IMR-90 (cell line): ENCODE measurements around the gene NTRK2. TPM values are rescaled to one million over a fixed set of nuclear protein-coding genes. Genes with fewer than 3 reads are reported as not detected.

Experiments
- ATAC-seq: fragments of 200-7000 bp; cut with Tn5 transposase; 2 replicates; pipeline ENCODE4 v1.9.1; 2020; ENCODE audit warnings: low read depth, mild to moderate bottlenecking, moderate library complexity
- BruUV-seq: library from RNA; stranded (reverse); fragments of 400-500 nt; replicated peaks from 2 replicates; lab custom pipeline; 2021; lab: Mats Ljungman, UMichigan
- CTCF ChIA-PET: fragments of 300-600 bp; formaldehyde crosslinking; extraction: SDS; loops from one replicate; lab custom pipeline; 2021; ENCODE audit warnings: antibody characterized with exemption; lab: Yijun Ruan, JAX
- POLR2A ChIA-PET: fragments of 300-600 bp; sonication (Branson Sonifier 250); formaldehyde crosslinking; loops from one replicate; lab custom pipeline; 2022; ENCODE audit warnings: antibody characterized with exemption; ENCODE audit not compliant: unreplicated experiment; lab: Charles Lee
- DNase-seq: peaks from one replicate; pipeline ENCODE4 v3.0.0; 2013
- H2AFZ ChIP-seq: replicated peaks from 2 replicates; pipeline ENCODE3; 2013; ENCODE audit warnings: low read length, mild to moderate bottlenecking; ENCODE audit not compliant: poor library complexity
- H2AK5ac ChIP-seq: 2 replicates; pipeline ENCODE4 v1.6.1; 2013; ENCODE audit warnings: low read depth, low read length, inconsistent platforms
- H2AK9ac ChIP-seq: replicated peaks from 2 replicates; pipeline ENCODE3; 2013; ENCODE audit warnings: mild to moderate bottlenecking, low read depth, low read length, moderate library complexity; ENCODE audit not compliant: poor library complexity
- H2BK120ac ChIP-seq: 2 replicates; pipeline ENCODE4 v1.6.1; 2013; ENCODE audit warnings: low read depth, low read length, inconsistent platforms
- H2BK15ac ChIP-seq: 3 replicates; pipeline ENCODE4 v1.6.1; 2013; ENCODE audit warnings: low read depth, low read length, inconsistent platforms
- H2BK20ac ChIP-seq: 2 replicates; pipeline ENCODE4 v1.6.1; 2013; ENCODE audit warnings: low read depth, mild to moderate bottlenecking, inconsistent platforms, low read length, moderate library complexity
- H2BK5ac ChIP-seq: 2 replicates; pipeline ENCODE4 v1.6.1; 2013; ENCODE audit warnings: mild to moderate bottlenecking, low read depth, low read length, inconsistent platforms; ENCODE audit not compliant: poor library complexity, severe bottlenecking
- H3K14ac ChIP-seq: replicated peaks from 2 replicates; pipeline ENCODE4 v1.6.1; 2013; ENCODE audit warnings: low read depth, low read length, inconsistent platforms
- H3K18ac ChIP-seq: 2 replicates; pipeline ENCODE4 v1.6.1; 2013; ENCODE audit warnings: low read depth, low read length, control low read depth
- H3K23ac ChIP-seq: 2 replicates; pipeline ENCODE4 v1.6.1; 2013; ENCODE audit warnings: low read depth, low read length, inconsistent platforms
- H3K27ac ChIP-seq: 2 replicates; pipeline ENCODE4 v1.5.1; 2013; ENCODE audit warnings: mild to moderate bottlenecking, control low read depth, low read length; ENCODE audit not compliant: insufficient read depth
- H3K27me3 ChIP-seq: 2 replicates; pipeline ENCODE4 v1.6.1; 2013; ENCODE audit warnings: low read length; ENCODE audit not compliant: control insufficient read depth, insufficient read depth
- H3K36me3 ChIP-seq: 2 replicates; pipeline ENCODE4 v1.6.1; 2013; ENCODE audit warnings: low read length, mixed read lengths; ENCODE audit not compliant: control insufficient read depth, insufficient read depth
- H3K4ac ChIP-seq: 2 replicates; pipeline ENCODE4 v1.6.1; 2013; ENCODE audit warnings: low read depth, low read length, inconsistent platforms
- H3K4me1 ChIP-seq: 2 replicates; pipeline ENCODE4 v1.6.1; 2013; ENCODE audit warnings: low read length, mixed read lengths; ENCODE audit not compliant: control insufficient read depth, insufficient read depth
- H3K4me2 ChIP-seq: 2 replicates; pipeline ENCODE4 v1.6.1; 2013; ENCODE audit warnings: low read depth, mild to moderate bottlenecking, control low read depth, low read length, moderate library complexity
- H3K4me3 ChIP-seq: 2 replicates; pipeline ENCODE4 v1.5.1; 2013; ENCODE audit warnings: low read depth, mild to moderate bottlenecking, control low read depth, low read length, moderate library complexity; ENCODE audit not compliant: insufficient read depth
- H3K56ac ChIP-seq: 2 replicates; pipeline ENCODE4 v1.6.1; 2013; ENCODE audit warnings: low read length, inconsistent platforms; ENCODE audit not compliant: insufficient read depth; ENCODE audit errors: extremely low read depth
- H3K79me1 ChIP-seq, 2 experiments: 2 replicates each; pipeline ENCODE4 v1.6.1; 2013; ENCODE audit warnings: low read length in 2 of 2, inconsistent platforms in 1 of 2, low read depth in 1 of 2
- H3K9ac ChIP-seq: 2 replicates; pipeline ENCODE4 v1.6.1; 2013; ENCODE audit warnings: low read depth, low read length, control low read depth
- H3K9me1 ChIP-seq: 2 replicates; pipeline ENCODE4 v1.6.1; 2013; ENCODE audit warnings: low read length, inconsistent platforms; ENCODE audit not compliant: insufficient read depth
- H3K9me3 ChIP-seq: 2 replicates; pipeline ENCODE4 v1.6.1; 2013; ENCODE audit warnings: low read length; ENCODE audit not compliant: control insufficient read depth, insufficient read depth
- H4K20me1 ChIP-seq: 2 replicates; pipeline ENCODE4 v1.6.1; 2013; ENCODE audit warnings: low read length, inconsistent platforms; ENCODE audit not compliant: insufficient read depth
- H4K5ac ChIP-seq: 2 replicates; pipeline ENCODE4 v1.6.1; 2013; ENCODE audit warnings: mild to moderate bottlenecking, low read depth, low read length, control low read depth
- H4K8ac ChIP-seq, 2 experiments: 2 replicates each; pipeline ENCODE4 v1.6.1; 2013; ENCODE audit warnings: low read depth in 2 of 2, low read length in 2 of 2, control low read depth in 1 of 2, inconsistent platforms in 1 of 2
- H4K91ac ChIP-seq: 2 replicates; pipeline ENCODE4 v1.6.1; 2013; ENCODE audit warnings: low read depth, low read length, inconsistent platforms; ENCODE audit not compliant: insufficient read depth
- BHLHE40 ChIP-seq: fragments of 150-350 bp; IDR thresholded peaks from 2 replicates; pipeline ENCODE4 v1.6.1; 2016; ENCODE audit warnings: mild to moderate bottlenecking, low read depth, low read length
- CEBPB ChIP-seq: IDR thresholded peaks from 2 replicates; pipeline ENCODE4 v1.6.1; 2012; ENCODE audit warnings: low read depth, low read length, improper control_type of control experiment
- FOS ChIP-seq: fragments of 150-350 bp; IDR thresholded peaks from 2 replicates; pipeline ENCODE4 v1.6.1; 2016; ENCODE audit warnings: low read depth, low read length
- MAZ ChIP-seq: IDR thresholded peaks from 2 replicates; pipeline ENCODE4 v1.6.1; 2012; ENCODE audit warnings: low read depth, mild to moderate bottlenecking, low read length, improper control_type of control experiment, moderate library complexity, borderline replicate concordance
- MXI1 ChIP-seq: IDR thresholded peaks from 2 replicates; pipeline ENCODE4 v1.6.1; 2012; ENCODE audit warnings: low read depth, mild to moderate bottlenecking, low read length, moderate library complexity, borderline replicate concordance
- NFE2L2 ChIP-seq: fragments of 150-350 bp; IDR thresholded peaks from 2 replicates; pipeline ENCODE4 v1.6.1; 2016; ENCODE audit warnings: low read depth, mild to moderate bottlenecking, low read length
- POLR2A ChIP-seq: IDR thresholded peaks from 2 replicates; pipeline ENCODE4 v1.6.1; 2012; ENCODE audit warnings: mild to moderate bottlenecking, low read depth, low read length
- RCOR1 ChIP-seq: IDR thresholded peaks from 2 replicates; pipeline ENCODE4 v1.6.1; 2012; ENCODE audit warnings: mild to moderate bottlenecking, low read length, improper control_type of control experiment; ENCODE audit not compliant: insufficient replicate concordance
- RFX5 ChIP-seq: IDR thresholded peaks from 2 replicates; pipeline ENCODE4 v1.8.0; 2012; ENCODE audit warnings: low read depth, mild to moderate bottlenecking, low read length, moderate library complexity
- WGBS, 2 experiments: methylation state at CpG; one replicate each; pipeline versions ENCODE4 v1.1.5 to v1.1.7; 2013; ENCODE audit warnings: missing lambda C conversion rate in 2 of 2; ENCODE audit not compliant: insufficient read length in 1 of 2; ENCODE audit errors: extremely low coverage in 2 of 2; 5-methylcytosine and 5-hydroxymethylcytosine counted together
- dilution Hi-C: fragments of 300-500 bp; cut with HindIII; formaldehyde crosslinking; loops from one replicate; pipeline ENCODE4 v1.14.3; 2018; ENCODE audit warnings: low sequenced_read_pairs; ENCODE audit not compliant: unreplicated experiment
- in situ Hi-C: fragments of 300-500 bp; cut with MboI; formaldehyde crosslinking; loops from 3 replicates; pipeline ENCODE4 v1.14.3; 2019; ENCODE audit warnings: low sequenced_read_pairs, inconsistent platforms, mixed read lengths
- intact Hi-C: fragments of 100-400 bp; cut with micrococcal nuclease; formaldehyde crosslinking; loops from 2 replicates; pipeline ENCODE4 v1.10.0; 2022
- polyA plus RNA-seq, 3 experiments: library from polyadenylated mRNA; depleted of rRNA; stranded (reverse); fragments of >200 nt; gene quantifications; 2 replicates each; pipeline ENCODE4 v1.2.3, GENCODE V29; 2012; ENCODE audit warnings: low replicate concordance in 1 of 3
- total RNA-seq: library from RNA; depleted of rRNA; stranded (reverse); fragments of >200 nt; gene quantifications from 2 replicates; pipeline ENCODE4 v1.2.3, GENCODE V29; 2012
- TF ChIP-seq, protein P1 (sequence below): conservative IDR thresholded peaks from 2 replicates; pipeline ENCODE4 v1.5.1; 2012; ENCODE audit warnings: mild to moderate bottlenecking, low read depth, low read length, improper control_type of control experiment
- TF ChIP-seq, protein P2 (sequence below): fragments of 150-350 bp; IDR thresholded peaks from 2 replicates; pipeline ENCODE4 v1.6.1; 2016; ENCODE audit warnings: low read depth, mild to moderate bottlenecking, low read length, moderate library complexity, borderline replicate concordance
- TF ChIP-seq, protein P3 (sequence below): fragments of 150-350 bp; IDR thresholded peaks from 2 replicates; pipeline ENCODE4 v1.6.1; 2017; ENCODE audit warnings: mild to moderate bottlenecking, antibody characterized with exemption, low read length, low read depth

NTRK2 gene
- total and polyA plus RNA-seq, 2 of the 4 experiments (the other 2 are of a cell fraction): under 0.01 to 0.02 TPM

DNA sequence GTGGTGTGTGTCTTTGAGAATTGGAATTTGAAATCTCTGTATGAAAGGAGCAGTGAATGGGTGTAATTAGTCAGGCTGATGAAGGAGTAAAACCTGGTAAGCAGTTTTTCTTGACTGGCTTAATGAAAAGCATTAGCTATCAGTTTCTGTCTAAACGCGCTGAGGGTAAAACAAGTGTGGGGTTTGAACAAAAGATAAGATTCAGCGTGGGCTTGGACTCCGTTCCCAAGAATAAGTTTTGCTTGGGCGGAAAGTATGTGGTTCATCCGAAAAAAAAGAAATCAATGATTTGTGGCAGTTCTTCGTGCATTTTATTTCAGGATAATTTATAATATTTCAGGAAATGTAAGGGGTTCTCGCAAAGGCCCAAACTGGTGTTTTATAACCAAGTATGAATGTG, 217.3 kb downstream of the NTRK2 start:
- in situ Hi-C loops (no loop called here), dilution Hi-C loops (no loop called here), intact Hi-C loops (no loop called here)
- Histone ChIP-seq H2AK9ac (no peak overlapping the region), H3K14ac (no peak overlapping the region), H3K79me1 (no peaks in the 10 kb centered on the region), H3K23ac (no peak overlapping the region), H3K27ac (no peak overlapping the region), H2BK5ac (no peak overlapping the region), H2BK20ac (no peak overlapping the region), H2BK15ac (no peak overlapping the region), H3K4me2 (no peak overlapping the region), H3K56ac (no peak overlapping the region), H3K4me3 (no peak overlapping the region), H2AK5ac (no peak overlapping the region), H4K20me1 (no peaks in the 10 kb centered on the region), H3K18ac (no peak overlapping the region), H3K9me3 (peaks cover 4% of the 10 kb centered on the region; the same call in 1 of the 2 replicates), H4K91ac (no peak overlapping the region), H4K8ac (no peak overlapping the region), H3K4ac (no peak overlapping the region), H3K4me1 (no peaks in the 10 kb centered on the region), H2BK120ac (no peak overlapping the region), H3K36me3 (no peaks in the 10 kb centered on the region), H3K9me1 (no peaks in the 10 kb centered on the region), H2AFZ (no peak overlapping the region), H3K27me3 (no peaks in the 10 kb centered on the region), H4K5ac (no peak overlapping the region), H3K9ac (no peak overlapping the region)
- no TSS peak for BruUV-seq
- TF ChIP-seq, protein P1, sequence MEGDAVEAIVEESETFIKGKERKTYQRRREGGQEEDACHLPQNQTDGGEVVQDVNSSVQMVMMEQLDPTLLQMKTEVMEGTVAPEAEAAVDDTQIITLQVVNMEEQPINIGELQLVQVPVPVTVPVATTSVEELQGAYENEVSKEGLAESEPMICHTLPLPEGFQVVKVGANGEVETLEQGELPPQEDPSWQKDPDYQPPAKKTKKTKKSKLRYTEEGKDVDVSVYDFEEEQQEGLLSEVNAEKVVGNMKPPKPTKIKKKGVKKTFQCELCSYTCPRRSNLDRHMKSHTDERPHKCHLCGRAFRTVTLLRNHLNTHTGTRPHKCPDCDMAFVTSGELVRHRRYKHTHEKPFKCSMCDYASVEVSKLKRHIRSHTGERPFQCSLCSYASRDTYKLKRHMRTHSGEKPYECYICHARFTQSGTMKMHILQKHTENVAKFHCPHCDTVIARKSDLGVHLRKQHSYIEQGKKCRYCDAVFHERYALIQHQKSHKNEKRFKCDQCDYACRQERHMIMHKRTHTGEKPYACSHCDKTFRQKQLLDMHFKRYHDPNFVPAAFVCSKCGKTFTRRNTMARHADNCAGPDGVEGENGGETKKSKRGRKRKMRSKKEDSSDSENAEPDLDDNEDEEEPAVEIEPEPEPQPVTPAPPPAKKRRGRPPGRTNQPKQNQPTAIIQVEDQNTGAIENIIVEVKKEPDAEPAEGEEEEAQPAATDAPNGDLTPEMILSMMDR: no peak
- TF ChIP-seq, protein P2, sequence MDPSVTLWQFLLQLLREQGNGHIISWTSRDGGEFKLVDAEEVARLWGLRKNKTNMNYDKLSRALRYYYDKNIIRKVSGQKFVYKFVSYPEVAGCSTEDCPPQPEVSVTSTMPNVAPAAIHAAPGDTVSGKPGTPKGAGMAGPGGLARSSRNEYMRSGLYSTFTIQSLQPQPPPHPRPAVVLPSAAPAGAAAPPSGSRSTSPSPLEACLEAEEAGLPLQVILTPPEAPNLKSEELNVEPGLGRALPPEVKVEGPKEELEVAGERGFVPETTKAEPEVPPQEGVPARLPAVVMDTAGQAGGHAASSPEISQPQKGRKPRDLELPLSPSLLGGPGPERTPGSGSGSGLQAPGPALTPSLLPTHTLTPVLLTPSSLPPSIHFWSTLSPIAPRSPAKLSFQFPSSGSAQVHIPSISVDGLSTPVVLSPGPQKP: no peak
- no peak for TF ChIP-seq CEBPB
- TF ChIP-seq, protein P3, sequence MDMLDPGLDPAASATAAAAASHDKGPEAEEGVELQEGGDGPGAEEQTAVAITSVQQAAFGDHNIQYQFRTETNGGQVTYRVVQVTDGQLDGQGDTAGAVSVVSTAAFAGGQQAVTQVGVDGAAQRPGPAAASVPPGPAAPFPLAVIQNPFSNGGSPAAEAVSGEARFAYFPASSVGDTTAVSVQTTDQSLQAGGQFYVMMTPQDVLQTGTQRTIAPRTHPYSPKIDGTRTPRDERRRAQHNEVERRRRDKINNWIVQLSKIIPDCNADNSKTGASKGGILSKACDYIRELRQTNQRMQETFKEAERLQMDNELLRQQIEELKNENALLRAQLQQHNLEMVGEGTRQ: no peak
- no peak for TF ChIP-seq MAZ
- no peak for TF ChIP-seq RFX5
- TF ChIP-seq BHLHE40: no peak
- no peak for TF ChIP-seq NFE2L2
- no peak for TF ChIP-seq RCOR1
- no peak for TF ChIP-seq POLR2A
- no peak for TF ChIP-seq MXI1
- no peak for TF ChIP-seq FOS
- ChIA-PET POLR2A (no interaction called here), CTCF (no interaction called here)
- ATAC-seq (no peak), DNase-seq (no peak)
- WGBS, 2 experiments: 92% methylated on average over 2 of the region's 8 CpGs; no CpG with 5 or more reads in 1 of the 2 experiments
